LNCaP clone FGC (cell line): ENCODE data around the gene ARID1B.

Source experiments
- DNase-seq: peaks from one replicate; pipeline ENCODE4 v3.0.0-alpha.2; 2011; ENCODE audit warnings: low read depth
- H3K4me3 ChIP-seq: 2 replicates; pipeline ENCODE4 v1.5.1; 2011; ENCODE audit warnings: mild to moderate bottlenecking, low read depth, low read length, control low read depth
- CTCF ChIP-seq: IDR thresholded peaks from 2 replicates; pipeline ENCODE4 v1.5.1; 2012; ENCODE audit warnings: mild to moderate bottlenecking; ENCODE audit not compliant: control insufficient read depth, insufficient read depth; ENCODE audit errors: extremely low read depth

ARID1B gene

GRCh38 chr6:156773935-156774852, 3.0 kb upstream of the ARID1B start:
- H3K4me3 ChIP-seq, result no peak overlapping the region
- DNase-seq, result no peak
- no peak for TF ChIP-seq CTCF

GRCh38 chr6:156774863-156775405, 2.2 kb upstream of the ARID1B start:
- no peak overlapping the region for H3K4me3 ChIP-seq
- DNase-seq, result no peak
- TF ChIP-seq CTCF, result no peak

- TF ChIP-seq CTCF, result no peak
- H3K4me3 ChIP-seq, result no peak overlapping the region
- DNase-seq, result no peak
Observed at GRCh38 chr6:156775717-156776116, 1.5 kb upstream of the ARID1B start.

GRCh38 chr6:156776470-156776839, 723 bp upstream of the ARID1B start:
- peak; percentile 75 for DNase-seq
- H3K4me3 ChIP-seq, result peak overlapping the region; percentile 63
- TF ChIP-seq CTCF, result no peak

- DNase-seq, result no peak
- H3K4me3 ChIP-seq, result peak overlapping the region; percentile 63
- TF ChIP-seq CTCF, result no peak
Observed at GRCh38 chr6:156777577-156778453, 637 bp downstream of the ARID1B start.

GRCh38 chr6:156778454-156779205, 1.5 kb downstream of the ARID1B start:
- no peak for TF ChIP-seq CTCF
- peak overlapping the region; percentile 59 for H3K4me3 ChIP-seq
- no peak for DNase-seq
